Osteoblast (primary cell): Measurements from ENCODE around the gene MAPK11. TPM values are rescaled to one million over a fixed set of nuclear protein-coding genes. Genes with fewer than 3 reads are reported as not detected.

ENCODE experiments used
- DNase-seq: peaks from one replicate; pipeline ENCODE4 v3.0.0; 2011; ENCODE audit warnings: low spot score, mixed read lengths; ENCODE audit not compliant: insufficient read length; ENCODE audit errors: missing footprints
- H2AFZ ChIP-seq: 2 replicates; pipeline ENCODE4 v1.6.0; 2011; ENCODE audit warnings: mild to moderate bottlenecking, low read length
- H3K27ac ChIP-seq: 2 replicates; pipeline ENCODE4 v1.5.1; 2011; ENCODE audit warnings: mild to moderate bottlenecking, low read depth, low read length, moderate library complexity
- H3K27me3 ChIP-seq: 2 replicates; pipeline ENCODE4 v1.6.0; 2012; ENCODE audit warnings: mild to moderate bottlenecking, control low read depth, inconsistent platforms, low read length, moderate library complexity; ENCODE audit not compliant: insufficient read depth
- H3K36me3 ChIP-seq: 2 replicates; pipeline ENCODE4 v1.5.1; 2011; ENCODE audit warnings: mild to moderate bottlenecking, low read length, control low read depth, moderate library complexity; ENCODE audit not compliant: insufficient read depth
- H3K4me1 ChIP-seq: 2 replicates; pipeline ENCODE4 v1.5.1; 2011; ENCODE audit warnings: mild to moderate bottlenecking, low read length, control low read depth, moderate library complexity; ENCODE audit not compliant: insufficient read depth
- H3K4me2 ChIP-seq: 2 replicates; pipeline ENCODE4 v1.6.0; 2011; ENCODE audit warnings: mild to moderate bottlenecking, low read length; ENCODE audit not compliant: insufficient read depth
- H3K4me3 ChIP-seq: fragments of 200-600 bp; sonication (generic); 3 replicates; pipeline ENCODE4 v1.5.1; 2012; ENCODE audit warnings: mild to moderate bottlenecking, low read length, inconsistent platforms; ENCODE audit not compliant: insufficient read depth
- H3K79me2 ChIP-seq: 2 replicates; pipeline ENCODE4 v1.6.0; 2012; ENCODE audit warnings: mild to moderate bottlenecking, low read length, control low read depth, inconsistent platforms; ENCODE audit not compliant: insufficient read depth
- H3K9me3 ChIP-seq: 2 replicates; pipeline ENCODE4 v1.5.1; 2011; ENCODE audit warnings: low read depth, low read length, control low read depth
- H4K20me1 ChIP-seq: 2 replicates; pipeline ENCODE4 v1.6.0; 2012; ENCODE audit warnings: mild to moderate bottlenecking, low read length, control low read depth; ENCODE audit not compliant: insufficient read depth
- total RNA-seq: library from RNA; depleted of rRNA; stranded (reverse); fragments of >200 nt; gene quantifications from 2 replicates; pipeline ENCODE4 v1.2.3, GENCODE V29; 2012
- TF ChIP-seq, protein P1 (sequence below): IDR thresholded peaks from 2 replicates; pipeline ENCODE4 v1.5.1; 2011; ENCODE audit warnings: mild to moderate bottlenecking, low read depth, low read length, moderate library complexity; ENCODE audit errors: extremely low read depth

Gene MAPK11
- total RNA-seq, 1 donor, result 6.2 TPM

DNA sequence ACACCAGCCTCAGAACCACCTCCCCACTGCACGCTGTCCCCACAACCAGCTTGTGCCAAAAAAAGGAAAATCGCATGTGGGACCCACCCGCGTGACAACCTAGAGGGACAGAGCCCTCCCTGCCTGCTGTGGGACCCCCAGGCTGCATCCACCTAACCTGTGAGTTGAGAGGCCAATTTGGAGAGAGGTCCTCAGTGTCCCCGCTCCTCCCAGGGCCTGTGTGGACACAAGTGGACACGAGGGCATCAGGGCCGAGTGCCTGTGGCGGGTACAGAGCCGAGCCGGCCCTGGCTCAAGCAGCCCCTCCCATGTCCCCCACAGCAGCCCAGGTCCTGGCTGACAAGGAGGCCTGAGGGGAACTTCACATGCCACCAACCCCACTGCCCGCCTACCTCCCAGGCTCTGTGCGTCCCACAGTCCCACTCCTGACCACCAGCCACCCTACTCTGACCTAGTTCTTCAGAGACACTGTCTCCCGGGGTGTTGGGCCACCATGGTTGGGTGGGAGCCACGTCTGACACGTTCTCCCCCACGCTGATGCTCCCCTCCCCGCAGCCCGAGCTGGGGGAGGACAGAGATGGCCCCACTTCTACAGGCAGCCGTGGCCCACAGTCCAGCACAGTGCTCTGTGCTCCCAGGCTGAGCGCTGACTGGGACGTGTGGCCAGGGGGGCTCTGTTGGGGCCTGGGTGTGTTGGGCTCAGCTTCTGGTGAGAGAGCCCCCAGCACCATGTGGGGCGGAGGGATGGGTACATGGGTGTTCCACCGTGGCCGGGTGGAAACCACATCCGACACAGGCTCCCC, 50.2 kb downstream of the MAPK11 start:
- no peaks in the 10 kb centered on the region for H3K4me1 ChIP-seq
- peaks cover 62% of the 10 kb centered on the region for H3K36me3 ChIP-seq
- no peak overlapping the region for H3K4me2 ChIP-seq
- H2AFZ ChIP-seq, result no peak overlapping the region
- no peaks in the 10 kb centered on the region for H3K9me3 ChIP-seq
- H4K20me1 ChIP-seq, result peaks cover 17% of the 10 kb centered on the region
- DNase-seq, result peak; percentile 77
- no peak overlapping the region for H3K27ac ChIP-seq
- no peak overlapping the region for H3K4me3 ChIP-seq
- TF ChIP-seq, protein P1, sequence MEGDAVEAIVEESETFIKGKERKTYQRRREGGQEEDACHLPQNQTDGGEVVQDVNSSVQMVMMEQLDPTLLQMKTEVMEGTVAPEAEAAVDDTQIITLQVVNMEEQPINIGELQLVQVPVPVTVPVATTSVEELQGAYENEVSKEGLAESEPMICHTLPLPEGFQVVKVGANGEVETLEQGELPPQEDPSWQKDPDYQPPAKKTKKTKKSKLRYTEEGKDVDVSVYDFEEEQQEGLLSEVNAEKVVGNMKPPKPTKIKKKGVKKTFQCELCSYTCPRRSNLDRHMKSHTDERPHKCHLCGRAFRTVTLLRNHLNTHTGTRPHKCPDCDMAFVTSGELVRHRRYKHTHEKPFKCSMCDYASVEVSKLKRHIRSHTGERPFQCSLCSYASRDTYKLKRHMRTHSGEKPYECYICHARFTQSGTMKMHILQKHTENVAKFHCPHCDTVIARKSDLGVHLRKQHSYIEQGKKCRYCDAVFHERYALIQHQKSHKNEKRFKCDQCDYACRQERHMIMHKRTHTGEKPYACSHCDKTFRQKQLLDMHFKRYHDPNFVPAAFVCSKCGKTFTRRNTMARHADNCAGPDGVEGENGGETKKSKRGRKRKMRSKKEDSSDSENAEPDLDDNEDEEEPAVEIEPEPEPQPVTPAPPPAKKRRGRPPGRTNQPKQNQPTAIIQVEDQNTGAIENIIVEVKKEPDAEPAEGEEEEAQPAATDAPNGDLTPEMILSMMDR, result no peak
- H3K79me2 ChIP-seq, result peaks cover 4% of the 10 kb centered on the region
- no peaks in the 10 kb centered on the region for H3K27me3 ChIP-seq

DNA sequence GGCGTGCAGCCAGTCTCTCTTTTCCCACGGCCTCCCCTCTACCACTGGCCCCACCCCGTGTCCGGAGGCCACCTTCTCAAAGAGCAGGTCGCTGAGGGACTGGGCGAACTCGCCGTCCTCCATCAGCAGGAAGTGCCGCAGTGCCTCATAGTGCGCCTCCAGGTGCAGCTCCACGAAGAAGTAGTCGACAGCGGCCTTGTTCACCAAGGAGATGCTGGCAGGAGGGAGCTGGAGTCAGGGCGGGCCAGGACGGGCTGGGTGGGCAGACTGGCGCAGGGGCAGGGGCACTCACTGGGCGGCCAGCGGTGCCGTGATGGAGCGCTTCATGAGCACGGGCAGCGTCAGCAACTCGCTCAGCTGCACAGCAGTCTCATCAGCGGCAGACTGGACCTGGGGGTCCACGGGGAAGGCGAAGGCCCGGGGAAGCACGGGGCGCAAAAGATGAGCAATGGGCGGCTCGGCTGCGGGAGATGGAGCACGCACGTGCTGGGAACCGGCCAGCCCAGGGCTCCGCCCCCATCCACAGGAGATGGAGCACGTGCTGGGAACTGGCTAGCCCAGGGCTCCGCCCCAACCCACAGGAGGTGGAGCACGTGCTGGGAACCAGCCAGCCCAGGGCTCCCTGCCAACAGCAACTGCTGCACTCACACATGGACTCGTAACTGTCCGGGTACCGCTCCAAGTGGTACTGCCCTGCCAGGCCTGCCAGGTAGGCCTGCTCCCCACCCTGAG, 51.0 kb downstream of the MAPK11 start:
- peaks cover 64% of the 10 kb centered on the region for H3K36me3 ChIP-seq
- TF ChIP-seq, protein P1, result no peak
- no peak overlapping the region for H2AFZ ChIP-seq
- peaks cover 20% of the 10 kb centered on the region for H4K20me1 ChIP-seq
- no peak overlapping the region for H3K4me3 ChIP-seq
- no peak overlapping the region for H3K27ac ChIP-seq
- H3K9me3 ChIP-seq, result no peaks in the 10 kb centered on the region
- peaks cover 10% of the 10 kb centered on the region for H3K79me2 ChIP-seq
- no peaks in the 10 kb centered on the region for H3K27me3 ChIP-seq
- no peaks in the 10 kb centered on the region for H3K4me1 ChIP-seq
- H3K4me2 ChIP-seq, result no peak overlapping the region
- DNase-seq, result peak; percentile 96

DNA sequence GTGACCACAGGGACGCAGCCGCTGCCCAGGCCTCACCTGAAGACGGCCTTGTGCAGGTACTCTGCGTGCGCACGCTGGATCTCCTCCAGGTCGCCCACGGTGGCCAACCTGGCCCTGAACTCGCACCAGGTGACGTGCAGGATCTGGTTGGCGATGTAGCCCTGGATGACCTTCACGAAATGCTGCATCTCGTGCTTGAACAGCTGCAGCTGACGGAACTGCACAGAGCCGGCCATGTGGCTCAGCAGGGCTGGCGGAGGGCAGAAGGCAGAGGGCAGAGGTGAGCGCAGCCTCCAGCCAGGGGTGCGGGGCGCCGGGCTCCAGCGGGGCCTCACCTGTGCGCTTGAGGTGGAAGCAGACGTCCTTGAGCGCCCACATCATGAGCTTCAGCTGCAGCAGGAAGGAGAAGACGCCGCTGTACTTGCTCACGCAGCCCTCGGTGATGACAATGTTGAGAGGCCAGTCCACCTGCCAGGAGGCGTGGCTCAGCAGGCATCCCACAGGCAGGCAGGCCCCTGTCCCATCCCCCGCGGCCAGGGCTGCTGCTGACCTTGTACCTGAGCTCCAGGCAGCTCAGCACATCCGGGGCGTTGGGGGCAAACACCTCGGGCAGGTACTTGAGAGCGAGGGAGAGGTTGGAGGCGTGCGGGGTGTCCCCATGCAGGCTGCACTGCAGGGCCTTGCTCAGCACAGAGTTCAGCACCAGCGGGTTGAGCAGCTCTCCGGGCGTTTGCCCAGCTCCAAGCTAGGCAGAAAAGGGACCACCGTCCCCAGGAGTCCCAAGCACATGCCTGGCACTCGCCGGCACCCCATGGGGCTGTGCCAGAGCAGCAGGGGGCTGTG, 51.8 kb downstream of the MAPK11 start:
- no peaks in the 10 kb centered on the region for H3K27me3 ChIP-seq
- peaks cover 15% of the 10 kb centered on the region for H3K79me2 ChIP-seq
- no peak for DNase-seq
- H4K20me1 ChIP-seq, result peaks cover 21% of the 10 kb centered on the region
- H3K27ac ChIP-seq, result no peak overlapping the region
- H3K4me2 ChIP-seq, result no peak overlapping the region
- H3K36me3 ChIP-seq, result peaks cover 65% of the 10 kb centered on the region
- no peaks in the 10 kb centered on the region for H3K4me1 ChIP-seq
- no peak overlapping the region for H2AFZ ChIP-seq
- H3K9me3 ChIP-seq, result no peaks in the 10 kb centered on the region
- H3K4me3 ChIP-seq, result no peak overlapping the region
- TF ChIP-seq, protein P1, result no peak
